RWPE2 (cell line): ENCODE measurements around the gene DLG4.
A peak's percentile ranks its signal among the peaks of the same experiment; 100 is the strongest.

Source experiments
- ATAC-seq: fragments of 200-7000 bp; cut with Tn5 transposase; 3 replicates; pipeline ENCODE4 v1.9.1; 2021; ENCODE audit warnings: low read depth
- DNase-seq: peaks from one replicate; pipeline ENCODE4 v3.0.0-alpha.2; 2020; ENCODE audit warnings: low spot score
- H3K27ac ChIP-seq: fragments of 450-650 bp; 2 replicates; pipeline ENCODE4 v1.5.1; 2017; ENCODE audit warnings: mild to moderate bottlenecking; ENCODE audit not compliant: poor library complexity, severe bottlenecking
- H3K27me3 ChIP-seq: fragments of 250-450 bp; sonication (Bioruptor Pico); 2 replicates; pipeline ENCODE4 v1.5.1; 2021; ENCODE audit warnings: mild to moderate bottlenecking, moderate library complexity; ENCODE audit not compliant: insufficient read depth, poor library complexity, severe bottlenecking
- H3K36me3 ChIP-seq: fragments of 250-450 bp; sonication (Bioruptor Pico); 2 replicates; pipeline ENCODE4 v1.5.1; 2020; ENCODE audit warnings: low read depth, mild to moderate bottlenecking, moderate library complexity
- H3K4me1 ChIP-seq: fragments of 250-450 bp; sonication (Bioruptor Pico); 2 replicates; pipeline ENCODE4 v1.5.1; 2021; ENCODE audit warnings: mild to moderate bottlenecking, moderate library complexity; ENCODE audit not compliant: insufficient read depth, poor library complexity, severe bottlenecking
- H3K4me3 ChIP-seq: fragments of 250-450 bp; sonication (Bioruptor Pico); 2 replicates; pipeline ENCODE4 v1.5.1; 2021; ENCODE audit warnings: mild to moderate bottlenecking, moderate library complexity; ENCODE audit not compliant: severe bottlenecking
- H3K9me3 ChIP-seq: fragments of 250-450 bp; sonication (Bioruptor Pico); 2 replicates; pipeline ENCODE4 v1.5.1; 2021; ENCODE audit warnings: mild to moderate bottlenecking, moderate library complexity; ENCODE audit not compliant: severe bottlenecking
- CTCF ChIP-seq: fragments of 450-650 bp; IDR thresholded peaks from one replicate; pipeline ENCODE4 v1.5.1; 2017; ENCODE audit warnings: mild to moderate bottlenecking, moderate library complexity; ENCODE audit not compliant: poor library complexity, severe bottlenecking

The DLG4 gene

DNA sequence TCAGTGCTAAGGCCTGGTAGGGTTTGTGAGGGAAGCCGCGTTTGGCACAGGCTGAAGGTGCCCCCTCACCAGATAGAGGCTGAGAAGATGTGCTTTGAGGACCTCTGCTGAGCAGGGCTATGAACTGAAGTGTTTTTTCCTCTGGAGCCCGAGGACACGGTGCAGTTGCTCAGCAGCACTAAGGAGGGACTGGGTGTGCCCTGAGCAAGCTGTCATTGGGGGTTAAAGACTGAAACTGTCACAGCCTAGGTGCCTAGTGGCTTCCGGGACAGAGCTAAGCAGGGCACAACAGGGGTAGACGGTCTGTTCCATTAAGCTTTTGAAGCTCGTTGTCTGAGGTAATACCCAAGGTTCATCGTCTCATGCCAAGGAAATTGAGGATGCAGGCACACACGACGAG, 80.2 kb downstream of the DLG4 start:
- H3K27me3 ChIP-seq = no peaks in the 10 kb centered on the region
- H3K4me1 ChIP-seq = no peaks in the 10 kb centered on the region
- TF ChIP-seq CTCF = no peak
- H3K4me3 ChIP-seq = no peak overlapping the region
- no peaks in the 10 kb centered on the region for H3K36me3 ChIP-seq
- DNase-seq (no peak), ATAC-seq (no peak)
- no peak overlapping the region for H3K27ac ChIP-seq
- H3K9me3 ChIP-seq = no peaks in the 10 kb centered on the region

DNA sequence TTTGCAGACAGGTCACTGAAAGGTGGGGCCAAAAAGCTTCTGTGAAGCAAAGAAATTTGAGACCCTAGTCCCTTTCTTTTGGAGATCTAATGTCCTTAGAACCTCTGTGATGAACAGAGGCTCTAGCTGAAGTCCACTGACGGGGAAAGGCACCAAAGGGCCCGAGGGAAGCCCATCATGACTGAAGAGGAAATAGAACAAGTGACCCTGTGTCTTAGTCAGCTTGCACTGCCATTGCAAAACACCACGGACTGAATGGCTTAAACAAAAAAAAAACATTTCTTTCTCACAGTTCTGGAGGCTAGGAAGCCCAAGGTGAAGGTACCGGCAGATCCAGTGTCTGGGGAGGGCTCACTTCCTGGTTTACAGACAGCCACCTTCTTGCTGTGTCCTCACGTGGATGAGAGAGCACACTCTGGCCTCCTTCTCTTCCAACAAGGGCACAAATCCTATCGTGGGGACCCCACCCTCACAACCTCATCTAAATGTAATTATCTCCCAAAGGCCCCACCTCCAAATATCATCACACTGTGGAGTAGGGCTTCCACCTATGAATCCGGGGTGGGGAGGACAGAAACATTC, 80.7 kb downstream of the DLG4 start:
- TF ChIP-seq CTCF = no peak
- H3K9me3 ChIP-seq = no peaks in the 10 kb centered on the region
- H3K27ac ChIP-seq = no peak overlapping the region
- H3K36me3 ChIP-seq = no peaks in the 10 kb centered on the region
- no peak for ATAC-seq
- no peak overlapping the region for H3K4me3 ChIP-seq
- H3K27me3 ChIP-seq = no peaks in the 10 kb centered on the region
- no peak for DNase-seq
- H3K4me1 ChIP-seq = no peaks in the 10 kb centered on the region

DNA sequence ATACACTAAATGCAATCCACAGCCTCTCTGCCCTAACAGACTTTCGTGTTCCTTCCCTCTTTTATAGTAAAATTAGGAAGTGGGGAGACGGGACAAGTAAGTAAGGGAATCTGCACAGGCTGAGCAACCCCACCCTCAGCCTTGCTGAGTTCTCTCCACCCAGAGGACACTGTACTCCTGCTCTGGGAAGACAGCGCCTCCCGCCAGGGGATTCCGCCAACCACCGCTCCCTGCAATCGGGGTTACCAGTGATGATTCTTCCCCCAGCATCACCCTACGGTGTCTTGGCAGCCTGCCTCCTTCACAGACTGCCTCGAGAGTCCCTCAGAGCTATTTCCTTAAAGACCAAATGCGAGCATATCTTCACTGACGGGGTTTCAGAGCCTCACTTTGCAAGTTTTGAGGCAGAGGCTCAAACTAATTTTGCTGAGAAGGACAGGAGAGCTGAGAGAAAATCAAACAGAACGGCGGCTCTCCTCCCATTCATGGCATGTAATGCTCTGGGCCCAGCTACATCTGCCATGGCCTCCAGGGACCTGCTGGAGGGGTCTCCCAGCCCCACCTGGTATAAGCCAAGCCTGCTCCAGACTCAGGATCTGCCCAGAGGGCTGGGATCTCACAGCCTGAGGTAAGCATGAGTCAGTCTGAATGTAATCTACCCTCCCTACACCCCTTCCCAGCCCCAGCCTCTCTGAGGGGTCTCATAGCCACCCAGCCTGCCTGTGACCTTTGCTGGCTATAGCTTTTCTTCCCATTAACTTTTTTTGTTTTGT, 82.3 kb downstream of the DLG4 start:
- DNase-seq (no peak), ATAC-seq (peak; percentile 25; the same call in 1 of the 3 replicates)
- Histone ChIP-seq H3K27ac (no peak overlapping the region), H3K27me3 (no peaks in the 10 kb centered on the region), H3K4me3 (no peak overlapping the region), H3K9me3 (no peaks in the 10 kb centered on the region), H3K36me3 (no peaks in the 10 kb centered on the region), H3K4me1 (no peaks in the 10 kb centered on the region)
- no peak for TF ChIP-seq CTCF
